Hepatocyte (in vitro differentiated cells): ENCODE data around the gene TBCD. TPM values are rescaled to one million over a fixed set of nuclear protein-coding genes. Genes with fewer than 3 reads are reported as not detected.

Experiments used
- DNase-seq: peaks from one replicate; pipeline ENCODE4 v3.0.0-alpha.2; 2016; ENCODE audit warnings: low spot score
- H2AFZ ChIP-seq: fragments of 200-600 bp; sonication (generic); 2 replicates; pipeline ENCODE4 v1.6.0; 2016; ENCODE audit warnings: antibody characterized with exemption, mild to moderate bottlenecking
- H3K27ac ChIP-seq: fragments of 200-600 bp; sonication (generic); 2 replicates; pipeline ENCODE4 v1.5.1; 2016; ENCODE audit warnings: mild to moderate bottlenecking
- H3K27me3 ChIP-seq: fragments of 200-600 bp; sonication (generic); 2 replicates; pipeline ENCODE4 v1.6.1; 2016
- H3K36me3 ChIP-seq: fragments of 200-600 bp; sonication (generic); replicated peaks from 2 replicates; pipeline ENCODE4 v1.5.1; 2016; ENCODE audit warnings: low read depth; ENCODE audit not compliant: insufficient read depth
- H3K4me1 ChIP-seq: fragments of 200-600 bp; sonication (generic); 2 replicates; pipeline ENCODE4 v1.5.1; 2016; ENCODE audit warnings: mild to moderate bottlenecking, moderate library complexity; ENCODE audit not compliant: insufficient read depth
- H3K4me2 ChIP-seq: fragments of 200-600 bp; sonication (generic); 2 replicates; pipeline ENCODE4 v1.6.0; 2016
- H3K4me3 ChIP-seq: fragments of 200-600 bp; sonication (generic); 2 replicates; pipeline ENCODE4 v1.5.1; 2016; ENCODE audit warnings: mild to moderate bottlenecking
- H3K79me2 ChIP-seq: fragments of 200-600 bp; sonication (generic); 2 replicates; pipeline ENCODE4 v1.6.0; 2017; ENCODE audit warnings: mild to moderate bottlenecking
- H3K9me2 ChIP-seq: fragments of 200-600 bp; sonication (generic); replicated peaks from 2 replicates; pipeline ENCODE4 v1.6.0; 2017; ENCODE audit warnings: mild to moderate bottlenecking; ENCODE audit not compliant: insufficient read depth
- H3K9me3 ChIP-seq: fragments of 200-600 bp; sonication (generic); 2 replicates; pipeline ENCODE4 v1.5.1; 2016; ENCODE audit warnings: low read depth, mild to moderate bottlenecking
- H4K20me1 ChIP-seq: fragments of 200-600 bp; sonication (generic); 2 replicates; pipeline ENCODE4 v1.6.0; 2016; ENCODE audit warnings: mild to moderate bottlenecking; ENCODE audit not compliant: insufficient read depth, poor library complexity, severe bottlenecking
- CTCF ChIP-seq: fragments of 200-600 bp; sonication (generic); IDR thresholded peaks from 2 replicates; pipeline ENCODE4 v1.5.1; 2016; ENCODE audit warnings: antibody characterized with exemption, mild to moderate bottlenecking; ENCODE audit not compliant: poor library complexity
- EZH2 ChIP-seq: fragments of 200-600 bp; sonication (generic); IDR thresholded peaks from 2 replicates; pipeline ENCODE4 v1.6.1; 2016; ENCODE audit warnings: antibody characterized with exemption, mild to moderate bottlenecking, borderline replicate concordance
- EZH2phosphoT487 ChIP-seq: fragments of 200-600 bp; sonication (generic); IDR thresholded peaks from one replicate; pipeline ENCODE4 v1.6.1; 2018; ENCODE audit warnings: antibody characterized with exemption, mild to moderate bottlenecking, low read depth, moderate library complexity; ENCODE audit not compliant: unreplicated experiment, severe bottlenecking
- WGBS: methylation state at CpG from one replicate; pipeline ENCODE4 v1.1.6; 2016; ENCODE audit warnings: low lambda C conversion rate; ENCODE audit errors: missing lambda C conversion rate; 5-methylcytosine and 5-hydroxymethylcytosine counted together
- polyA plus RNA-seq: library from polyadenylated mRNA; unstranded; fragments of >200 nt; fragmentation: Nextera tagmentation; extraction: Ambion mirVana; gene quantifications from 2 replicates; pipeline ENCODE4 v1.2.1, GENCODE V29; 2016
- total RNA-seq: library from RNA; depleted of rRNA; stranded (reverse); fragments of >200 nt; gene quantifications from 2 replicates; pipeline ENCODE4 v1.2.3, GENCODE V29; 2014

TBCD gene
- total and polyA plus RNA-seq, 2 experiments from 2014 or later, result 24.5 to 41.5 TPM

- no peaks in the 10 kb centered on the region for H3K27me3 ChIP-seq
- H3K36me3 ChIP-seq, result no peaks in the 10 kb centered on the region
- no peak for TF ChIP-seq EZH2
- TF ChIP-seq EZH2phosphoT487, result no peak
- no peaks in the 10 kb centered on the region for H3K9me3 ChIP-seq
- no peak overlapping the region for H3K27ac ChIP-seq
- no peak for DNase-seq
- H2AFZ ChIP-seq, result no peak overlapping the region
- no peaks in the 10 kb centered on the region for H3K9me2 ChIP-seq
- no peaks in the 10 kb centered on the region for H4K20me1 ChIP-seq
- no peak overlapping the region for H3K4me3 ChIP-seq
- WGBS, result 95% methylated on average over 39 of the region's 39 CpGs
- no peaks in the 10 kb centered on the region for H3K79me2 ChIP-seq
- H3K4me1 ChIP-seq, result no peaks in the 10 kb centered on the region
- no peak overlapping the region for H3K4me2 ChIP-seq
These were observed 179.2 kb downstream of the TBCD start for GRCh38 chr17:82930924-82931698.

- no peak for DNase-seq
- Histone ChIP-seq H3K27me3 (no peaks in the 10 kb centered on the region), H4K20me1 (no peaks in the 10 kb centered on the region), H3K4me1 (no peaks in the 10 kb centered on the region), H3K4me2 (no peak overlapping the region), H3K9me3 (no peaks in the 10 kb centered on the region), H3K36me3 (no peaks in the 10 kb centered on the region), H2AFZ (no peak overlapping the region), H3K4me3 (no peak overlapping the region), H3K9me2 (no peaks in the 10 kb centered on the region), H3K27ac (no peak overlapping the region), H3K79me2 (no peaks in the 10 kb centered on the region)
- WGBS, result 94% methylated on average over 29 of the region's 29 CpGs
- TF ChIP-seq CTCF (no peak), EZH2phosphoT487 (no peak), EZH2 (no peak)
These were observed 180.0 kb downstream of the TBCD start for GRCh38 chr17:82931699-82932517.

- no peaks in the 10 kb centered on the region for H3K27me3 ChIP-seq
- no peak overlapping the region for H3K4me3 ChIP-seq
- no peak overlapping the region for H3K4me2 ChIP-seq
- H4K20me1 ChIP-seq, result no peaks in the 10 kb centered on the region
- no peaks in the 10 kb centered on the region for H3K9me3 ChIP-seq
- no peak overlapping the region for H2AFZ ChIP-seq
- H3K27ac ChIP-seq, result no peak overlapping the region
- 95% methylated on average over 28 of the region's 28 CpGs for WGBS
- TF ChIP-seq EZH2 (no peak), EZH2phosphoT487 (no peak), CTCF (no peak)
- DNase-seq, result no peak
- H3K4me1 ChIP-seq, result no peaks in the 10 kb centered on the region
- no peaks in the 10 kb centered on the region for H3K9me2 ChIP-seq
- no peaks in the 10 kb centered on the region for H3K79me2 ChIP-seq
- no peaks in the 10 kb centered on the region for H3K36me3 ChIP-seq
These were observed 180.8 kb downstream of the TBCD start for GRCh38 chr17:82932518-82933310.
